ENCODE data around the gene SAMD4A. TPM values are rescaled to one million over a fixed set of nuclear protein-coding genes. Genes with fewer than 3 reads are reported as not detected.

Gene SAMD4A
- polyA plus RNA-seq, 2 of the 4 experiments (the other 2 are of a cell fraction): 3.9 to 5.4 TPM

GRCh38 chr14:54686219-54686870, 119.4 kb downstream of the SAMD4A start:
- H3K9me3 ChIP-seq: no peaks in the 10 kb centered on the region; the same call in 2 of the 3 replicates
- ChIA-PET POLR2A (interaction anchor here (0.7 to 1.1 kb wide), 2 partner anchors 9 to 120 kb away, joined by 3 to 9 read pairs; partner anchors contain the start of gene SAMD4A), CTCF (interaction anchor here (0.6 to 6.4 kb wide), 13 partner anchors 9 to 184 kb away, joined by 3 to 43 read pairs (median 4); partner anchors contain the start of gene SAMD4A)
- H3K4me3 ChIP-seq: no peak overlapping the region
- TF ChIP-seq JUNB (IDR thresholded peaks at IDR 0.05): 0 out of 2 replicates have a peak, but pooled peaks have one; percentile 41
- TF ChIP-seq FOSL2 (IDR thresholded peaks at IDR 0.05): no peak
- peak; percentile 49 for TF ChIP-seq FOSL2 (CRISPR knock-in tag; IDR thresholded peaks at IDR 0.05)
- peak; percentile 32 to 70; a peak in 3 of 4 replicates for TF ChIP-seq CEBPB (IDR thresholded peaks at IDR 0.05)
- no peak for TF ChIP-seq EP300 (IDR thresholded peaks at IDR 0.05)
- DNase-seq (ENCODE audit: low read depth in 1 of 2, low spot score in 1 of 2) (peak in 1 of 2 experiments; percentile 23), ATAC-seq (no peak; a peak in 1 of 6 replicates), FAIRE-seq (no peak)
- peak overlapping the region; percentile 34 for H3K4me2 ChIP-seq
- H3K27ac ChIP-seq: peak overlapping the region; percentile 5 to 80; a peak in 5 of 6 replicates
- peaks cover 39% of the 10 kb centered on the region for H3K4me1 ChIP-seq
- WGBS (ENCODE audit: missing lambda C conversion rate): 62% methylated on average over 8 of the region's 8 CpGs

- no peak for ATAC-seq
- Histone ChIP-seq H3K27ac (peak overlapping the region in 1 of 2 experiments; percentile 61; a peak in 3 of 6 replicates), H3K9me3 (no peaks in the 10 kb centered on the region; the same call in 2 of the 3 replicates), H3K4me3 (no peak overlapping the region), H3K4me1 (peaks cover 36% of the 10 kb centered on the region), H3K4me2 (peak overlapping the region; percentile 34; the same call in 2 of the 3 replicates)
- FAIRE-seq: no peak
- 82% methylated on average over 8 of the region's 8 CpGs for WGBS (ENCODE audit: missing lambda C conversion rate)
- CTCF ChIA-PET: interaction anchor here (0.6 to 6.4 kb wide), 6 partner anchors 14 to 122 kb away, joined by 3 to 43 read pairs (median 4); partner anchors contain the start of gene SAMD4A
- no peak for DNase-seq (ENCODE audit: low read depth in 1 of 2, low spot score in 1 of 2)
- TF ChIP-seq NR3C1 (IDR thresholded peaks at IDR 0.05): no peak
- TF ChIP-seq EHF (CRISPR knock-in tag; IDR thresholded peaks at IDR 0.05): no peak
- POLR2A ChIA-PET: interaction anchor here (1.1 kb wide), 1 partner anchor 120 kb away, joined by 9 read pairs; the partner anchor contains the start of gene SAMD4A
These were observed 120.2 kb downstream of the SAMD4A start for GRCh38 chr14:54686871-54687749.

GRCh38 chr14:54687750-54688119, 120.8 kb downstream of the SAMD4A start:
- no peaks in the 10 kb centered on the region; the same call in 2 of the 3 replicates for H3K9me3 ChIP-seq
- 94% methylated on average over 2 of the region's 2 CpGs for WGBS (ENCODE audit: missing lambda C conversion rate)
- TF ChIP-seq EHF (CRISPR knock-in tag; IDR thresholded peaks at IDR 0.05): no peak
- TF ChIP-seq MYC (IDR thresholded peaks at IDR 0.05; ENCODE audit: borderline replicate concordance, low read length): no peak
- TF ChIP-seq POLR2AphosphoS2 (conservative IDR thresholded peaks at IDR 0.05; ENCODE audit: low read length): no peak
- TF ChIP-seq ZC3H11A (IDR thresholded peaks at IDR 0.05): no peak
- no peak for TF ChIP-seq BHLHE40 (IDR thresholded peaks at IDR 0.05; ENCODE audit: low read depth, low read length)
- no peak for TF ChIP-seq HOXA7 (CRISPR knock-in tag; IDR thresholded peaks at IDR 0.05)
- no peak for TF ChIP-seq RNF2 (IDR thresholded peaks at IDR 0.05; ENCODE audit: borderline replicate concordance, low read depth)
- TF ChIP-seq EHMT2 (IDR thresholded peaks at IDR 0.05; ENCODE audit: low read depth): no peak
- no peak for TF ChIP-seq POLR2A (IDR thresholded peaks at IDR 0.05; ENCODE audit: low read length)
- TF ChIP-seq RCOR1 (IDR thresholded peaks at IDR 0.05; ENCODE audit: low read depth, low read length): no peak
- no peak for TF ChIP-seq RFX5 (IDR thresholded peaks at IDR 0.05)
- TF ChIP-seq JUNB (IDR thresholded peaks at IDR 0.05): no peak
- no peak for TF ChIP-seq FOSL2 (IDR thresholded peaks at IDR 0.05)
- TF ChIP-seq FOSL2 (CRISPR knock-in tag; IDR thresholded peaks at IDR 0.05): no peak
- FAIRE-seq (no peak), ATAC-seq (no peak), DNase-seq (ENCODE audit: low read depth in 1 of 2, low spot score in 1 of 2) (no peak)
- no peak overlapping the region for H3K27ac ChIP-seq
- peaks cover 36% of the 10 kb centered on the region for H3K4me1 ChIP-seq
- ChIA-PET POLR2A (no interaction called here), CTCF (interaction anchor here (1.4 to 6.4 kb wide), 3 partner anchors 37 to 122 kb away, joined by 3 to 43 read pairs (median 23); partner anchors contain the start of gene SAMD4A)
- H3K4me3 ChIP-seq: no peak overlapping the region
- no peak overlapping the region for H3K4me2 ChIP-seq

- Histone ChIP-seq H3K4me1 (peaks cover 36% of the 10 kb centered on the region), H3K4me3 (no peak overlapping the region), H3K9me3 (no peaks in the 10 kb centered on the region; the same call in 2 of the 3 replicates), H3K27ac (no peak overlapping the region), H3K4me2 (no peak overlapping the region)
- POLR2A ChIA-PET: no interaction called here
- 84% methylated on average over 10 of the region's 10 CpGs for WGBS (ENCODE audit: missing lambda C conversion rate)
- FAIRE-seq (no peak), DNase-seq (ENCODE audit: low read depth in 1 of 2, low spot score in 1 of 2) (no peak), ATAC-seq (no peak)
- CTCF ChIA-PET: interaction anchor here (4.4 to 6.4 kb wide), 2 partner anchors 86 to 123 kb away, joined by 23 to 43 read pairs; partner anchors contain the start of gene SAMD4A
- no peak for TF ChIP-seq ELK1 (IDR thresholded peaks at IDR 0.05; ENCODE audit: low read depth, low read length)
- TF ChIP-seq RCOR1 (IDR thresholded peaks at IDR 0.05; ENCODE audit: low read depth, low read length): no peak
- TF ChIP-seq SREBF2 (IDR thresholded peaks at IDR 0.05): no peak
- TF ChIP-seq HOXB13 (CRISPR knock-in tag; IDR thresholded peaks at IDR 0.05; ENCODE audit: low read depth): no peak
- no peak for TF ChIP-seq MAZ (IDR thresholded peaks at IDR 0.05; ENCODE audit: borderline replicate concordance, low read depth, low read length)
- TF ChIP-seq E2F6 (IDR thresholded peaks at IDR 0.05; ENCODE audit: borderline replicate concordance, low read depth): no peak
- no peak for TF ChIP-seq USF2 (IDR thresholded peaks at IDR 0.05)
- TF ChIP-seq SMC3 (IDR thresholded peaks at IDR 0.05): no peak
- TF ChIP-seq ZSCAN20 (CRISPR knock-in tag; IDR thresholded peaks at IDR 0.05): no peak
- TF ChIP-seq HOXB5 (CRISPR knock-in tag; IDR thresholded peaks at IDR 0.05): no peak
These were observed 121.3 kb downstream of the SAMD4A start for GRCh38 chr14:54688229-54688628.

All from A549 (cell line).